H1 (cell line): Measurements from ENCODE around the gene CHD3. TPM values are rescaled to one million over a fixed set of nuclear protein-coding genes. Genes with fewer than 3 reads are reported as not detected.
A peak's percentile ranks its signal among the peaks of the same experiment; 100 is the strongest.

Source experiments
- CTCF ChIA-PET: fragments of 300-600 bp; sonication (Branson Sonifier 250); formaldehyde crosslinking; loops from one replicate; lab custom pipeline; 2021; ENCODE audit not compliant: partially characterized antibody; lab: Charles Lee
- POLR2A ChIA-PET: fragments of 300-600 bp; sonication (Branson Sonifier 250); formaldehyde crosslinking; loops from one replicate; lab custom pipeline; 2021; ENCODE audit warnings: inconsistent platforms; ENCODE audit not compliant: partially characterized antibody; lab: Charles Lee
- DNase-seq, 2 experiments: peaks; one replicate each; pipeline versions ENCODE4 v3.0.0 to v3.0.0-alpha.2; 2010 to 2022; ENCODE audit warnings: low spot score in 2 of 2, low read depth in 1 of 2, mixed read lengths in 1 of 2
- FAIRE-seq: peaks from 2 replicates; lab custom pipeline; 2011; peaks lifted over from hg19 to GRCh38; lab: Jason Lieb, UNC
- H2AFZ ChIP-seq: 2 replicates; pipeline ENCODE4 v1.8.1; 2012; ENCODE audit warnings: low read length, inconsistent platforms
- H2AK5ac ChIP-seq: 2 replicates; pipeline ENCODE4 v1.6.1; 2013; ENCODE audit warnings: low read depth, low read length
- H2BK120ac ChIP-seq: replicated peaks from 2 replicates; pipeline ENCODE3; 2013; ENCODE audit warnings: low read depth, low read length, inconsistent platforms
- H2BK12ac ChIP-seq: 2 replicates; pipeline ENCODE4 v1.6.1; 2013; ENCODE audit warnings: low read depth, low read length
- H2BK15ac ChIP-seq: 2 replicates; pipeline ENCODE4 v1.6.1; 2013; ENCODE audit warnings: low read length
- H2BK20ac ChIP-seq: 2 replicates; pipeline ENCODE4 v1.6.1; 2013; ENCODE audit warnings: low read length
- H2BK5ac ChIP-seq: 2 replicates; pipeline ENCODE4 v1.6.1; 2013; ENCODE audit warnings: low read depth, low read length
- H3K14ac ChIP-seq: 2 replicates; pipeline ENCODE4 v1.6.1; 2013; ENCODE audit warnings: inconsistent platforms; ENCODE audit not compliant: insufficient read length
- H3K18ac ChIP-seq: 2 replicates; pipeline ENCODE4 v1.6.1; 2013; ENCODE audit warnings: low read length; ENCODE audit errors: extremely low read depth
- H3K23ac ChIP-seq: 2 replicates; pipeline ENCODE4 v1.6.1; 2013; ENCODE audit warnings: inconsistent platforms; ENCODE audit not compliant: insufficient read length
- H3K23me2 ChIP-seq: 2 replicates; pipeline ENCODE4 v1.6.1; 2013; ENCODE audit warnings: low read depth, low read length
- H3K27ac ChIP-seq: 2 replicates; pipeline ENCODE4 v1.6.1; 2011; ENCODE audit warnings: low read depth, low read length, inconsistent platforms
- H3K27me3 ChIP-seq, 4 experiments: replicated peaks in 1 of 4; 1 replicate in 1 of 4; 2 replicates in 3 of 4; pipeline versions ENCODE4 v1.6.1 to v1.8.1; 2011 to 2013; ENCODE audit warnings: low read length in 3 of 4, mild to moderate bottlenecking in 3 of 4, inconsistent platforms in 2 of 4, mixed read lengths in 2 of 4, moderate library complexity in 1 of 4; ENCODE audit not compliant: control insufficient read depth in 3 of 4, insufficient read depth in 3 of 4; ENCODE audit errors: extremely low read depth in 1 of 4
- H3K36me3 ChIP-seq, 4 experiments: 2 replicates each; pipeline versions ENCODE4 v1.6.1 to v1.8.1; 2011 to 2013; ENCODE audit warnings: mild to moderate bottlenecking in 4 of 4, low read length in 3 of 4, moderate library complexity in 2 of 4, control low read depth in 1 of 4, inconsistent platforms in 1 of 4; ENCODE audit not compliant: insufficient read depth in 4 of 4, control insufficient read depth in 2 of 4
- H3K4ac ChIP-seq: replicated peaks from 2 replicates; pipeline ENCODE3; 2013; ENCODE audit warnings: low read length, low read depth, mixed read lengths, inconsistent platforms; ENCODE audit not compliant: insufficient read length
- H3K4me1 ChIP-seq, 4 experiments: replicated peaks in 1 of 4; 1 replicate in 1 of 4; 2 replicates in 3 of 4; pipeline versions ENCODE4 v1.6.1 to v1.8.1; 2011 to 2013; ENCODE audit warnings: low read length in 3 of 4, inconsistent platforms in 2 of 4, mixed read lengths in 1 of 4; ENCODE audit not compliant: insufficient read depth in 4 of 4, control insufficient read depth in 3 of 4
- H3K4me2 ChIP-seq, 2 experiments: 2 replicates each; pipeline versions ENCODE4 v1.6.1 to v1.8.1; 2011 to 2013; ENCODE audit warnings: low read depth in 2 of 2, low read length in 2 of 2, control low read depth in 1 of 2, inconsistent platforms in 1 of 2, mild to moderate bottlenecking in 1 of 2; ENCODE audit not compliant: insufficient read depth in 1 of 2
- H3K4me3 ChIP-seq, 4 experiments: fragments of 200-600, 300-600 bp in 1 of 4; sonication (generic), shearing (Covaris generic), sonication (Bioruptor Twin) in 1 of 4; 2 replicates each; pipeline versions ENCODE4 v1.5.1 to v1.8.1; 2011 to 2016; ENCODE audit warnings: low read length in 4 of 4, low read depth in 3 of 4, control low read depth in 2 of 4, inconsistent platforms in 2 of 4, mild to moderate bottlenecking in 2 of 4, mixed read lengths in 1 of 4, moderate library complexity in 1 of 4; ENCODE audit not compliant: insufficient read depth in 2 of 4; ENCODE audit errors: extremely low read depth in 1 of 4
- H3K56ac ChIP-seq: replicated peaks from 2 replicates; pipeline ENCODE3; 2013; ENCODE audit warnings: low read depth, mild to moderate bottlenecking, mixed read lengths, low read length, inconsistent platforms; ENCODE audit not compliant: insufficient read length
- H3K79me1 ChIP-seq: 2 replicates; pipeline ENCODE4 v1.6.1; 2013; ENCODE audit warnings: low read depth, low read length, control low read depth
- H3K79me2 ChIP-seq, 2 experiments: 2 replicates each; pipeline versions ENCODE4 v1.6.1 to v1.8.1; 2012 to 2013; ENCODE audit warnings: low read length in 2 of 2, mild to moderate bottlenecking in 2 of 2, inconsistent platforms in 1 of 2; ENCODE audit not compliant: insufficient read depth in 2 of 2, control insufficient read depth in 1 of 2
- H3K9ac ChIP-seq, 4 experiments: replicated peaks in 1 of 4; 1 replicate in 1 of 4; 2 replicates in 3 of 4; pipeline versions ENCODE4 v1.6.1 to v1.8.1; 2011 to 2013; ENCODE audit warnings: low read depth in 3 of 4, low read length in 3 of 4, control low read depth in 2 of 4, mild to moderate bottlenecking in 2 of 4, moderate library complexity in 2 of 4, inconsistent platforms in 1 of 4; ENCODE audit errors: extremely low read depth in 1 of 4
- H3K9me3 ChIP-seq, 2 experiments: 2 replicates each; pipeline versions ENCODE4 v1.6.1 to v1.8.1; 2012 to 2013; ENCODE audit warnings: mild to moderate bottlenecking in 2 of 2, moderate library complexity in 2 of 2, control low read depth in 1 of 2, inconsistent platforms in 1 of 2, low read depth in 1 of 2, low read length in 1 of 2, mixed read lengths in 1 of 2; ENCODE audit not compliant: insufficient read depth in 2 of 2
- H4K20me1 ChIP-seq, 2 experiments: replicated peaks in 1 of 2; 2 replicates each; pipeline versions ENCODE3 to v1.8.1; 2011 to 2013; ENCODE audit warnings: inconsistent platforms in 2 of 2, low read length in 2 of 2, mild to moderate bottlenecking in 1 of 2; ENCODE audit not compliant: insufficient read depth in 2 of 2, control insufficient read depth in 1 of 2
- H4K5ac ChIP-seq: 2 replicates; pipeline ENCODE4 v1.6.1; 2013; ENCODE audit warnings: low read length, low read depth, mixed read lengths, inconsistent platforms; ENCODE audit not compliant: insufficient read length
- H4K8ac ChIP-seq: 2 replicates; pipeline ENCODE4 v1.8.0; 2013; ENCODE audit warnings: mild to moderate bottlenecking, moderate library complexity, low read length, inconsistent platforms; ENCODE audit not compliant: insufficient read depth; ENCODE audit errors: extremely low read depth
- H4K91ac ChIP-seq: replicated peaks from 2 replicates; pipeline ENCODE3; 2013; ENCODE audit warnings: low read length, mixed read lengths, inconsistent platforms; ENCODE audit not compliant: insufficient read length
- ASH2L ChIP-seq: fragments of 200-600, 300-600 bp; sonication (generic); IDR thresholded peaks from one replicate; pipeline ENCODE4 v1.7.1; 2017; ENCODE audit warnings: low read length
- BACH1 ChIP-seq: IDR thresholded peaks from 2 replicates; pipeline ENCODE4 v1.6.1; 2012; ENCODE audit warnings: low read length, improper control_type of control experiment
- CHD2 ChIP-seq: IDR thresholded peaks from 2 replicates; pipeline ENCODE4 v1.6.1; 2012; ENCODE audit warnings: low read length, improper control_type of control experiment
- CTBP2 ChIP-seq: IDR thresholded peaks from 2 replicates; pipeline ENCODE4 v1.7.0; 2011; ENCODE audit warnings: borderline replicate concordance, mild to moderate bottlenecking, moderate library complexity, mixed read lengths, low read length; ENCODE audit not compliant: insufficient read depth, insufficient read length
- EZH2 ChIP-seq: fragments of 200-600 bp; sonication (generic); IDR thresholded peaks from 2 replicates; pipeline ENCODE4 v1.7.1; 2012; ENCODE audit warnings: low read depth, mild to moderate bottlenecking, moderate library complexity, low read length, inconsistent platforms; ENCODE audit not compliant: severe bottlenecking
- FOSL1 ChIP-seq: IDR thresholded peaks from 2 replicates; pipeline ENCODE4 v1.6.1; 2011; ENCODE audit warnings: mild to moderate bottlenecking, low read depth, low read length, moderate library complexity; ENCODE audit not compliant: insufficient read depth
- PHF8 ChIP-seq: fragments of 200-600 bp; sonication (generic); conservative IDR thresholded peaks from 2 replicates; pipeline ENCODE4 v1.7.1; 2012; ENCODE audit warnings: low read depth, mild to moderate bottlenecking, inconsistent platforms, low read length, moderate library complexity
- POLR2A ChIP-seq, 2 experiments: IDR thresholded peaks; 1 replicate in 1 of 2; 2 replicates in 1 of 2; pipeline ENCODE4 v1.6.1; 2011; ENCODE audit warnings: low read depth in 2 of 2, low read length in 2 of 2, mild to moderate bottlenecking in 2 of 2; ENCODE audit errors: control extremely low read depth in 1 of 2
- SUZ12 ChIP-seq: fragments of 200-600 bp; sonication (generic); IDR thresholded peaks from 2 replicates; pipeline ENCODE4 v1.6.1; 2012; ENCODE audit warnings: mild to moderate bottlenecking, inconsistent platforms, low read length, moderate library complexity, mixed read lengths
- YY1 ChIP-seq: IDR thresholded peaks from 2 replicates; pipeline ENCODE4 v1.6.1; 2011; ENCODE audit warnings: low read depth, mild to moderate bottlenecking, low read length
- ZNF274 ChIP-seq: IDR thresholded peaks from 2 replicates; pipeline ENCODE4 v1.7.0; 2012; ENCODE audit warnings: low read length, borderline replicate concordance; ENCODE audit errors: extremely low read depth
- WGBS, 2 experiments: shearing (Covaris generic) in 1 of 2; methylation state at CpG; one replicate each; pipeline versions ENCODE4 v1.1.6 to v1.1.7; 2013 to 2015; ENCODE audit warnings: low lambda C conversion rate in 2 of 2, mixed read lengths in 2 of 2, inconsistent platforms in 1 of 2, low coverage in 1 of 2, missing lambda C conversion rate in 1 of 2; ENCODE audit not compliant: insufficient replicate concordance in 2 of 2, insufficient coverage in 1 of 2, insufficient read length in 1 of 2; ENCODE audit errors: extremely low coverage in 1 of 2, missing lambda C conversion rate in 1 of 2; 5-methylcytosine and 5-hydroxymethylcytosine counted together
- polyA plus RNA-seq, 7 experiments: library from polyadenylated mRNA; depleted of rRNA in 3 of 7; stranded (reverse) in 5 of 7; unstranded in 2 of 7; fragments of >200 nt in 5 of 7; fragments of 200-250 nt in 2 of 7; gene quantifications; 1 replicate in 5 of 7; 2 replicates in 1 of 7; 4 replicates in 1 of 7; pipeline versions ENCODE4 v1.2.1 to v1.2.3, GENCODE V29; 2011 to 2013; ENCODE audit warnings: missing spikeins in 2 of 7, mixed read lengths in 2 of 7
- total RNA-seq: library from RNA; stranded (reverse); fragmentation: NEBNext Ultra II Directional; extraction: Animal tissue kit (Norgen Biotek cat#: 25700); gene quantifications from 2 replicates; pipeline ENCODE4 v1.2.1, GENCODE V29; 2021

Gene CHD3
- total and polyA plus RNA-seq, 2 of the 8 experiments (the other 6 are each of a cell fraction or from before 2014, with no cell fraction given): 12.3 to 12.9 TPM

- ChIA-PET CTCF (interaction anchor here (0.6 to 2.4 kb wide), 9 partner anchors 13 to 128 kb away, joined by 3 to 19 read pairs (median 4); partner anchors contain the start of gene KDM6B), POLR2A (interaction anchor here (0.8 to 1.2 kb wide), 2 partner anchors 11 to 243 kb away, joined by 3 read pairs; no protein-coding TSS in a partner anchor)
- Histone ChIP-seq H3K4me3 (peak within 1 kb of the TSS; percentile 50 to 95 (median 60)), H3K56ac (no peak within 1 kb of the TSS), H4K20me1 (peaks cover 0 to 5% of the 10 kb centered on the region in 2 experiments), H2BK12ac (no peak within 1 kb of the TSS), H2AFZ (no peak within 1 kb of the TSS; the same call in 1 of the 2 replicates), H3K9me3 (no peaks in the 10 kb centered on the region), H2BK15ac (peak within 1 kb of the TSS; percentile 19; the same call in 1 of the 2 replicates), H3K14ac (no peak within 1 kb of the TSS), H3K27me3 (peaks cover 11 to 44% (median 37%) of the 10 kb centered on the region in 4 experiments), H4K5ac (no peak within 1 kb of the TSS), H3K23me2 (peaks cover 15% of the 10 kb centered on the region), H3K27ac (no peak within 1 kb of the TSS), H3K4me1 (peaks cover 0 to 5% (median 3%) of the 10 kb centered on the region in 4 experiments; a peak in 4 of 7 replicates), H3K9ac (peak within 1 kb of the TSS in 1 of 4 experiments; percentile 66; a peak in 2 of 7 replicates), H3K79me1 (no peaks in the 10 kb centered on the region), H3K4me2 (peak within 1 kb of the TSS; percentile 78 to 96), H4K91ac (no peak within 1 kb of the TSS), H3K4ac (no peak within 1 kb of the TSS), H4K8ac (no peak within 1 kb of the TSS), H2BK120ac (no peak within 1 kb of the TSS), H2AK5ac (0 out of 2 replicates have a peak within 1 kb of the TSS, but pooled peaks have one; percentile 48), H3K79me2 (0 out of 4 replicates have a peak, but pooled peaks cover 0 to 4% of the 10 kb centered on the region in 2 experiments), H2BK5ac (no peak within 1 kb of the TSS), H3K23ac (peak within 1 kb of the TSS; percentile 22), H2BK20ac (no peak within 1 kb of the TSS), H3K36me3 (0 out of 8 replicates have a peak, but pooled peaks cover 0 to 3% (median 0%) of the 10 kb centered on the region in 4 experiments), H3K18ac (no peak within 1 kb of the TSS; the same call in 1 of the 2 replicates)
- FAIRE-seq (peak; percentile 42), DNase-seq (peak in 1 of 2 experiments; percentile 83)
- 8% methylated on average over 19 of the region's 67 CpGs; no CpG with 5 or more reads in 1 of the 2 experiments for WGBS, 2 experiments
- TF ChIP-seq CTBP2 (no peak), EZH2 (peak; percentile 44), YY1 (no peak), CHD2 (peak; percentile 29), PHF8 (no peak), POLR2A (IDR thresholded peaks at IDR 0.05; ENCODE audit: control extremely low read depth in 1 of 2, low read depth in 2 of 2, low read length in 2 of 2) (0 out of 3 replicates have a peak, but pooled peaks of 1 of the 2 experiments have one; percentile 23), ZNF274 (no peak), FOSL1 (no peak), ASH2L (peak; percentile 24), SUZ12 (peak; percentile 43), BACH1 (no peak)
Observed at GRCh38 chr17:7929158-7930023, 40.8 kb downstream of the CHD3 start, which contains the start of gene KCNAB3. Gene KCNAB3, minus strand, starts transcription at chr17:7929856. Its CDS starts 421 bp downstream, at chr17:7929435.
